ENCODE measurements around the gene COQ2. TPM values are rescaled to one million over a fixed set of nuclear protein-coding genes. Genes with fewer than 3 reads are reported as not detected.

The COQ2 gene
- total RNA-seq, 1 experiment from 2014 or later = 15.3 TPM

DNA sequence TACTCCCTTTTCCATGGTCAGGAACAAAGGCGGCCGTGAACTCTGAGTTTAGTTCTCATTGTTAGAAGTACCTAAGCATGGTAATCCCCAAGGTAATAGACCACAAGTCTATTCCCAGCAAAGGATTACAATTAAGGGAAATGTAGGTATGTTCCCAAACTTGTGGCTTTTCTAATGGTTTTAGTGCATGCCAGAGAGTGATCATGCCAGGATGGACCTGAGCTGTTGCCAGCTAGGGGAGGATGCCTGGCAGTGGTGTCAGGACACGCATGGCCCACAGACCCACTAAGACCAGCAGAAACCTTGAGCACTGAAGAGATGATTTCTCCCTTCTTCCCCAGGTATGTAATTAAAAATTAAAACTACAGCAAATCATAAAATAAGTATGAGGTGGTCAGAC lies 60.8 kb downstream of the COQ2 start:
- Histone ChIP-seq H3K9me3 (replicated peaks) (no peaks in the 10 kb centered on the region), H3K4me1 (no peaks in the 10 kb centered on the region), H3K27me3 (no peaks in the 10 kb centered on the region), H3K27ac (no peak overlapping the region), H3K36me3 (no peaks in the 10 kb centered on the region), H3K4me3 (no peak overlapping the region)
- DNase-seq = no peak

DNA sequence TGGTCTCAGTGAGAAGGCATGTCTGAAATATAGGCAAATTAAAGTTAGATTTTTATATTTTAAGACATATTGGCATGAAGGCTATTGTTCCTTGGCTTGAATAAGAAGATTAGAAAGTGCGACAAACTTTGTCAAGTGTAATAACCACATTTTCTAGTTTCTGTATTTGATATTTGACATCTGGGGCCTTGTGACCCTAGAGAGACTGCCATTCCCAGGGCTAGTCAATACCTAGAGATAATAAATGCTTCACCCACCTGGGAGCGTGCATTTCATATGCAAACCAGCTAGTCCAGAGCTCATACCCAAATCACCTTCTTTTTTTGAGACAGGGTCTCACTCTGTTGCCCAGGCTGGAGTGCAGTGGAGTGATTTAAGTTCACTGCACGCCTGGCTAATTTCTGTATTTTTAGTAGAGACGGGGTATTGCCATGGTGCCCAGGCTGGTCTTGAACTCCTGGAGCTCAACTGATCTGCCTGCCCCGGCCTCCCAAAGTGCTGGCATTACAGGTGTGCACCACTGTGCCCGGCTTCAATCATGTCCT lies 62.6 kb downstream of the COQ2 start:
- H3K9me3 ChIP-seq (replicated peaks) = no peaks in the 10 kb centered on the region
- H3K4me1 ChIP-seq = no peaks in the 10 kb centered on the region
- H3K27me3 ChIP-seq = no peaks in the 10 kb centered on the region
- no peaks in the 10 kb centered on the region for H3K36me3 ChIP-seq
- no peak overlapping the region for H3K27ac ChIP-seq
- DNase-seq = no peak
- H3K4me3 ChIP-seq = no peak overlapping the region

DNA sequence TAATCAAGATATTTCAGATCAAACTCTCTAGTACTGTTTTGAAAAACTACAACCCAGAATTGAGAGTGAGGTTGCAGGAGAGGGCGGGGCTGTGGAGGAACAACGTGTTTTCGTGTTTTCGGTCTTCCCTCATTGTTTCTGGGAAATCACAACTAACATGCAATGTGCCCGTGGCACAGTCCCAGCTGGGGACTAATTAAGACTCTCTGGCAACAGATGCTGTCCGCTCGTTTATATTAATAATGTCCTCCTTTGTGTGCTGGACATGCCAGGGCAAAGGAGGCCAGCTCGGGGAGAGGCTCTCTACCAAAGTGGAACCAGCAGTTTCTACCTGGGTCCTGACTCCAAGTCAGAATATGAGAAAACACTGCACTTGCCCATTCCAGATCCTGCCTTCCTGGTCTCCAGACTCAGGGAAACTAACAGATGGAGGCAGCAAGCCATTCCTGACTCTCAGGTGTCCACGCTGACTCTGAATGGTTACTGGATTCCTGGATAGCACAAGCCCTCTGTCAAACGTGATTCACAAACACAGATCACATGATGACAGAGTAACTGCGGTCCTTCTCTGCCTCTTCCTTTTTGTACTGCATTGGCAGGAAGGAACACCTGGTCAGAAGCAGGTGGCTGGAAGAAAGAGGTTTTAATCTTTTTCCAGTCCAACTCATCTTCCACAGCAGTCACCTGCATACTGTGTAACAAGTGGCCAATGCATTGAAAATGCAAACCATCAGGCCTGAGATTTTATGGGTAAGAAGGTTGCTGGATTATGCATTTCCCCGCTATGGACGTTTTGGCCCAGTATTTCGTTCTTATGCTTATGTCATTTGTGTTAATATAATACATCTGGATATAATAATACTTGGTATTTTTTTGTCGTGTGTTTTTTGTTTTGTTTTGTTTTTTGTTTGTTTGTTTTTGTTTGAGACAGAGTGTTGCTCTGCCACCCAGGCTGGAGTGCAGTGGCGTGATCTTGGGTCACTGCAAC lies 65.0 kb downstream of the COQ2 start:
- Histone ChIP-seq H3K27ac (no peak overlapping the region), H3K4me3 (no peak overlapping the region), H3K4me1 (no peaks in the 10 kb centered on the region), H3K27me3 (no peaks in the 10 kb centered on the region), H3K36me3 (no peaks in the 10 kb centered on the region), H3K9me3 (replicated peaks) (no peaks in the 10 kb centered on the region)
- DNase-seq = peak; percentile 16 to 32

DNA sequence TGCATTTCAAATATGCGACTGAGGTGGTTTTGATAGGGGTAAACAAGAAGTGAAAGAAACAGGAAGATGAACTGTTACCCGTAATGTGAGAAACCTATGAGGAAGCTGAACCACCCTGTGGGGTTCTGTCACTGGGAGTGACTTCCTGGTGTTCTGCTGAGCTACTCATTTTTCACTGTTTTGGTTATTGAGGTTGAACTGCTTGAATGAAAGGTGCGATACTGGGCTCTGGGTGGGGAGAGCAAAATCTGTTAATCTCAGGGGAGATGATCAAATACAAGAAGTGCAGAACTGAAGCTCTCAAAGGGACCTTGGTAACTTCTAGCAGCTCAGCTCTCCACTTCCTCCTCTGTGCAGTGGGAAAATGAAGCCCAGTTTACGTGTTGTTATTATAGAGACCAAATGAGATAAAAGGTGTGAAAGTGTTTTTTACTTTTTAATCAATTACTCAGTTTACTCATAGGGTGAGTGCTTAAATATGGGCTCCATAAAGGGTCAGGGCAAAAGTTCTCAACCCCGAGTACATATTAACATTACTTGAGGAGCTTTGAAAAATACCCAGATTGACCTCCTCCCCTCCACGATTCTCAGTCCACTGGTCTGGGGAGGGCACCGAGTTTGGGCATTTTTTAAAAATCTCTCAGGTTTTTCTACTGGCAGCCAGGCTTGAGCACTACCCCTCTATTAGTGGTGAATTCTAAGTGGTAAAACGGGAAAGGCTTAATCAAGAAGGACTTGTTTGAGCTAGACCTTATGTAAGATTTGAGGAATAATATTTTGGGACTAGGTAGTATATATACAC lies 66.7 kb downstream of the COQ2 start:
- DNase-seq = peak in 1 of 2 experiments; percentile 26
- Histone ChIP-seq H3K4me3 (no peak overlapping the region), H3K27ac (no peak overlapping the region), H3K27me3 (no peaks in the 10 kb centered on the region), H3K4me1 (no peaks in the 10 kb centered on the region), H3K36me3 (no peaks in the 10 kb centered on the region), H3K9me3 (replicated peaks) (no peaks in the 10 kb centered on the region)

DNA sequence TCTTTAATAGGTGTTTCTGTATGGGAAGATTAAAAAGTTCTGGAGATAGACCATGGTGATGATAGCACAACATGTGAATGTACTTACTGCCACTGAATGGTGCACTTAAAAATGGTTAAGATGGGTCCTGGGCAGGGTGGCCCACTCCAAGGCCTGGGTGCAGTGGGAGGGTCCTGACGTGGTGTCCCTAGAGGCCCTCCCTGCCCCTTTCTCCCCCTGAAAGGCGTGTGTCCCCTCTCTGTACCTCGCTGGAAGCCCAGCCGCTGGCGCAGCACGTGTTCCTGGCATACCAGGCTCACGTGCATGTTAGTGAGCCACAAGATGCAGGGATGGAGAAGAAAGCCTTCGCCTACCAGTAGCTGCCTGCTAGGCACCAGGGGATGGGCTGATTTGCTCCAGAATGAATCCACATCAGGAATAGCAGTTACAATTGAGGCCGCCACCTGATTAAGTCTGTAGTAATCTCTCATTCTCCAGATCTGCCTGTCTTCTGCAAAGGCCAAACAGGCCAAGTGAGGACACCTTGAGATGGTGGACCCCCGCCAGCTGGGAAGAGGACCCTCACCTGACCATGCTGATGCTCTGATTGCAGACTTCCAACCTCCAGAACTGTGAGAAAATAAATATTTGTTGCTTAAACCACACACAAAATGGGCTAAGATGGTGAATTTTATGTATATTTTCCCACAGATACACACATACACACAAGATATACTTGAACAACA lies 67.5 kb downstream of the COQ2 start:
- Histone ChIP-seq H3K27me3 (no peaks in the 10 kb centered on the region), H3K36me3 (no peaks in the 10 kb centered on the region), H3K4me1 (no peaks in the 10 kb centered on the region), H3K4me3 (no peak overlapping the region), H3K27ac (no peak overlapping the region), H3K9me3 (replicated peaks) (no peaks in the 10 kb centered on the region)
- DNase-seq = no peak

DNA sequence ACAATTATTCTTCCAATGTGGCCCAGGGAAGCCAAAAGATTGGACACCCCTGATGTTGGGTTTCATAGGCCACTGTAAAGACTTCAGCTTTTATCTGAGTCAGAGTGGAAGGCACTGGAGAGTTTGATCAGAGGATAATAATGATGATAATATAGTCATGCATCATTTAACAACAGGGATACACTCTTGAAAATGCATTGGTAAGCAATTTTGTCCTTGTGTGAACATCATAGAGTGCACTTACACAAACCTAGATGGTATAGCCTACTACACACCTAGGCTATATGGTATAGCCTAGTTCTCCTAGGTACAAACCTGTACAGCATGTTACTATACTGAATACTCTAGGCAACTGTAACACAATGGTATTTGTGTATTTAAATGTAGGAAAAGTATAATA lies 70.5 kb downstream of the COQ2 start:
- Histone ChIP-seq H3K27me3 (no peaks in the 10 kb centered on the region), H3K27ac (no peak overlapping the region), H3K36me3 (no peaks in the 10 kb centered on the region), H3K9me3 (replicated peaks) (peaks cover 11% of the 10 kb centered on the region), H3K4me3 (no peak overlapping the region), H3K4me1 (no peaks in the 10 kb centered on the region)
- no peak for DNase-seq

Other genes with a start within 250 kb of the COQ2 start
- gene COPS4, start 249.6 kb downstream of the COQ2 start, total RNA-seq (2014; rRNA removed; shearing (Covaris generic)) = 109 and 125 TPM in 2 replicates
- gene PLAC8, start 170.1 kb downstream of the COQ2 start, total RNA-seq (2014; rRNA removed; shearing (Covaris generic)) = 7.8 and 9.5 TPM in 2 replicates
- 0.53 and 0.71 TPM in 2 replicates for gene HPSE, start 50.0 kb upstream of the COQ2 start, total RNA-seq (2014; rRNA removed; shearing (Covaris generic))
- gene HELQ, start 171.0 kb upstream of the COQ2 start, total RNA-seq (2014; rRNA removed; shearing (Covaris generic)) = 20.0 and 25.9 TPM in 2 replicates
- 60.1 and 93.5 TPM in 2 replicates for gene MRPS18C, start 171.3 kb upstream of the COQ2 start, total RNA-seq (2014; rRNA removed; shearing (Covaris generic))
- gene ABRAXAS1, start 200.3 kb upstream of the COQ2 start, total RNA-seq (2014; rRNA removed; shearing (Covaris generic)) = 32.6 and 35.2 TPM in 2 replicates